H9 (cell line): ENCODE data around the gene SLC39A7. TPM values are rescaled to one million over a fixed set of nuclear protein-coding genes. Genes with fewer than 3 reads are reported as not detected.

ENCODE experiments used
- DNase-seq: peaks from one replicate; pipeline ENCODE4 v3.0.0-alpha.2; 2017
- H2AFZ ChIP-seq: one replicate; pipeline ENCODE4 v1.6.1; 2013; ENCODE audit warnings: mild to moderate bottlenecking, low read length, control low read depth, moderate library complexity
- H2AK5ac ChIP-seq: 2 replicates; pipeline ENCODE4 v1.6.1; 2013; ENCODE audit warnings: low read length, control low read depth, mixed read lengths; ENCODE audit not compliant: insufficient read length
- H2BK120ac ChIP-seq: one replicate; pipeline ENCODE4 v1.6.1; 2013; ENCODE audit warnings: low read depth, mild to moderate bottlenecking, low read length, control low read depth, inconsistent platforms; ENCODE audit not compliant: poor library complexity, severe bottlenecking
- H2BK12ac ChIP-seq: 2 replicates; pipeline ENCODE4 v1.6.1; 2013; ENCODE audit warnings: low read length, control low read depth, mixed read lengths, low read depth; ENCODE audit not compliant: insufficient read length
- H2BK15ac ChIP-seq: 2 replicates; pipeline ENCODE4 v1.6.1; 2013; ENCODE audit warnings: low read depth, low read length, control low read depth
- H2BK20ac ChIP-seq: one replicate; pipeline ENCODE4 v1.6.1; 2013; ENCODE audit warnings: low read depth, mild to moderate bottlenecking, low read length, control low read depth, inconsistent platforms; ENCODE audit not compliant: poor library complexity, severe bottlenecking
- H2BK5ac ChIP-seq: 2 replicates; pipeline ENCODE4 v1.6.1; 2013; ENCODE audit warnings: low read length, control low read depth, mixed read lengths; ENCODE audit not compliant: insufficient read length
- H3K14ac ChIP-seq: 2 replicates; pipeline ENCODE4 v1.6.1; 2013; ENCODE audit warnings: low read length, control low read depth; ENCODE audit not compliant: insufficient read depth
- H3K18ac ChIP-seq: 2 replicates; pipeline ENCODE4 v1.6.1; 2013; ENCODE audit warnings: low read depth, mild to moderate bottlenecking, mixed read lengths, low read length, control low read depth; ENCODE audit not compliant: insufficient read length
- H3K23ac ChIP-seq: 2 replicates; pipeline ENCODE4 v1.6.1; 2013; ENCODE audit warnings: low read length, control low read depth, mixed read lengths, low read depth; ENCODE audit not compliant: insufficient read length
- H3K23me2 ChIP-seq: 2 replicates; pipeline ENCODE4 v1.6.1; 2013; ENCODE audit warnings: low read depth, mild to moderate bottlenecking, mixed read lengths, low read length, control low read depth; ENCODE audit not compliant: insufficient read length, poor library complexity, severe bottlenecking
- H3K27ac ChIP-seq: 2 replicates; pipeline ENCODE4 v1.5.1; 2013; ENCODE audit warnings: low read length, control low read depth, mixed read lengths, low read depth; ENCODE audit not compliant: insufficient read length
- H3K27me3 ChIP-seq: 2 replicates; pipeline ENCODE4 v1.6.1; 2013; ENCODE audit warnings: low read length, control low read depth, inconsistent platforms; ENCODE audit not compliant: insufficient read depth
- H3K4ac ChIP-seq: 2 replicates; pipeline ENCODE4 v1.6.1; 2013; ENCODE audit warnings: low read depth, mild to moderate bottlenecking, control low read depth, inconsistent platforms, low read length, moderate library complexity
- H3K4me1 ChIP-seq: 2 replicates; pipeline ENCODE4 v1.6.1; 2013; ENCODE audit warnings: low read length, control low read depth, inconsistent platforms; ENCODE audit not compliant: insufficient read depth
- H3K4me2 ChIP-seq: 2 replicates; pipeline ENCODE4 v1.6.1; 2013; ENCODE audit warnings: low read length, control low read depth, mixed read lengths; ENCODE audit not compliant: insufficient read length, insufficient read depth
- H3K56ac ChIP-seq: 2 replicates; pipeline ENCODE4 v1.6.1; 2013; ENCODE audit warnings: low read depth, mild to moderate bottlenecking, mixed read lengths, low read length, control low read depth; ENCODE audit not compliant: insufficient read length
- H3K79me1 ChIP-seq: 2 replicates; pipeline ENCODE4 v1.6.1; 2013; ENCODE audit warnings: low read depth, mild to moderate bottlenecking, moderate library complexity, low read length, control low read depth, inconsistent platforms; ENCODE audit not compliant: insufficient read depth, poor library complexity, severe bottlenecking
- H3K79me2 ChIP-seq: 2 replicates; pipeline ENCODE4 v1.6.1; 2013; ENCODE audit warnings: low read length, control low read depth, inconsistent platforms; ENCODE audit not compliant: insufficient read depth
- H3K9ac ChIP-seq: 2 replicates; pipeline ENCODE4 v1.6.1; 2013; ENCODE audit warnings: low read length, control low read depth, mixed read lengths; ENCODE audit not compliant: insufficient read length; ENCODE audit errors: extremely low read depth
- H3K9me3 ChIP-seq: one replicate; pipeline ENCODE4 v1.6.1; 2013; ENCODE audit warnings: low read depth, low read length, inconsistent platforms; ENCODE audit not compliant: control insufficient read depth
- H3T11ph ChIP-seq: one replicate; pipeline ENCODE4 v1.6.1; 2013; ENCODE audit warnings: mild to moderate bottlenecking, low read length, control low read depth, inconsistent platforms
- H4K20me1 ChIP-seq: one replicate; pipeline ENCODE4 v1.6.1; 2013; ENCODE audit not compliant: control insufficient read depth, insufficient read length, insufficient read depth
- H4K5ac ChIP-seq: 2 replicates; pipeline ENCODE4 v1.6.1; 2013; ENCODE audit warnings: low read depth, mild to moderate bottlenecking, mixed read lengths, low read length, control low read depth; ENCODE audit not compliant: insufficient read length
- H4K8ac ChIP-seq: replicated peaks from 2 replicates; pipeline ENCODE4 v1.6.1; 2013; ENCODE audit warnings: low read length, control low read depth, mixed read lengths, low read depth; ENCODE audit not compliant: insufficient read length
- H4K91ac ChIP-seq: 2 replicates; pipeline ENCODE4 v1.6.1; 2013; ENCODE audit warnings: low read depth, mild to moderate bottlenecking, moderate library complexity, mixed read lengths, low read length, control low read depth; ENCODE audit not compliant: insufficient read length
- H3K27ac Mint-ChIP-seq, 3 experiments: 2 replicates in 2 of 3; 3 replicates in 1 of 3; pipeline ENCODE4 v1.8.0; 2020 to 2021; ENCODE audit warnings: mixed read lengths in 3 of 3, mild to moderate bottlenecking in 1 of 3, moderate library complexity in 1 of 3
- H3K27me3 Mint-ChIP-seq: 2 replicates; pipeline ENCODE4 v1.8.0; 2021; ENCODE audit warnings: low read depth, mild to moderate bottlenecking, moderate library complexity, mixed read lengths
- H3K36me3 Mint-ChIP-seq, 3 experiments: 2 replicates in 2 of 3; 3 replicates in 1 of 3; pipeline ENCODE4 v1.8.0; 2020 to 2021; ENCODE audit warnings: low read depth in 3 of 3, mixed read lengths in 3 of 3; ENCODE audit not compliant: insufficient read depth in 1 of 3
- H3K4me1 Mint-ChIP-seq, 2 experiments: 2 replicates each; pipeline ENCODE4 v1.8.0; 2020; ENCODE audit warnings: mixed read lengths in 2 of 2
- H3K4me3 Mint-ChIP-seq, 2 experiments: 2 replicates in 1 of 2; 3 replicates in 1 of 2; pipeline ENCODE4 v1.8.0; 2020 to 2021; ENCODE audit warnings: mild to moderate bottlenecking in 2 of 2, mixed read lengths in 2 of 2, moderate library complexity in 1 of 2
- H3K9me3 Mint-ChIP-seq, 2 experiments: 2 replicates in 1 of 2; 3 replicates in 1 of 2; pipeline ENCODE4 v1.8.0; 2020; ENCODE audit warnings: mild to moderate bottlenecking in 2 of 2, mixed read lengths in 2 of 2, moderate library complexity in 1 of 2
- CTCF ChIP-seq: fragments of 200-600 bp; sonication (generic); conservative IDR thresholded peaks from 3 replicates; pipeline ENCODE4 v1.8.0; 2021; ENCODE audit warnings: antibody characterized with exemption, mild to moderate bottlenecking
- WGBS: extraction: QIAGEN DNeasy Blood & Tissue Kit; methylation state at CpG from one replicate; pipeline ENCODE4 v1.1.7; 2013; ENCODE audit warnings: missing lambda C conversion rate, low lambda C conversion rate, mixed read lengths; ENCODE audit not compliant: insufficient read length; ENCODE audit errors: extremely low coverage; 5-methylcytosine and 5-hydroxymethylcytosine counted together
- total RNA-seq: library from RNA; stranded (reverse); gene quantifications from 2 replicates; pipeline ENCODE4 v1.2.1, GENCODE V29; 2021

SLC39A7 gene
- total RNA-seq, 1 experiment from 2014 or later: 107 TPM

GRCh38 chr6:33189625-33190448, 10.8 kb upstream of the SLC39A7 start:
- no peak overlapping the region for H3K4me2 ChIP-seq
- no peak overlapping the region for H2BK5ac ChIP-seq
- no peak overlapping the region for H2AFZ ChIP-seq
- no peak overlapping the region for H4K91ac ChIP-seq
- H2BK20ac ChIP-seq: no peak overlapping the region
- peaks cover 3% of the 10 kb centered on the region; the same call in 1 of the 2 replicates for H3K27me3 ChIP-seq
- H3K79me2 ChIP-seq: no peaks in the 10 kb centered on the region
- no peaks in the 10 kb centered on the region; the same call in 1 of the 2 replicates for H3K4me1 ChIP-seq
- H3K18ac ChIP-seq: no peak overlapping the region
- Mint-ChIP-seq H3K27me3 (peaks cover 77% of the 10 kb centered on the region), H3K9me3 (no peaks in the 10 kb centered on the region; a peak in 1 of 5 replicates), H3K4me3 (0 out of 5 replicates have a peak overlapping the region, but pooled peaks of 1 of the 2 experiments have one; percentile 19), H3K4me1 (peaks cover 20% of the 10 kb centered on the region in 2 experiments), H3K27ac (peak overlapping the region in 1 of 3 experiments; percentile 21; a peak in 1 of 7 replicates), H3K36me3 (peaks cover 4 to 10% (median 5%) of the 10 kb centered on the region in 3 experiments; a peak in 6 of 7 replicates)
- H3K14ac ChIP-seq: no peak overlapping the region
- no peak overlapping the region for H2BK12ac ChIP-seq
- H3K9ac ChIP-seq: no peak overlapping the region
- WGBS: 100% methylated on average over 1 of the region's 7 CpGs
- no peak overlapping the region for H3K27ac ChIP-seq
- no peaks in the 10 kb centered on the region for H3K9me3 ChIP-seq
- DNase-seq: no peak
- no peak overlapping the region for H3T11ph ChIP-seq
- no peak overlapping the region for H2BK120ac ChIP-seq
- no peak overlapping the region for H4K5ac ChIP-seq
- peaks cover 11% of the 10 kb centered on the region for H3K23me2 ChIP-seq
- H3K23ac ChIP-seq: no peak overlapping the region
- no peak overlapping the region for H2BK15ac ChIP-seq
- no peak overlapping the region for H2AK5ac ChIP-seq
- H4K8ac ChIP-seq: no peak overlapping the region
- H3K4ac ChIP-seq: no peak overlapping the region
- no peak for TF ChIP-seq CTCF
- H4K20me1 ChIP-seq: no peaks in the 10 kb centered on the region
- H3K56ac ChIP-seq: no peak overlapping the region
- no peaks in the 10 kb centered on the region for H3K79me1 ChIP-seq
